HG03457 (cell line): ENCODE data around the gene ROBO2.

Experiments
- ATAC-seq: cut with Tn5 transposase; IDR thresholded peaks from one replicate; pipeline ENCODE4 v1.9.1; 2021; ENCODE audit warnings: moderate number of reproducible peaks; ENCODE audit not compliant: unreplicated experiment

ROBO2 gene

GRCh38 chr3:77626157-77626556 lies 586.3 kb downstream of the ROBO2 start:
- ATAC-seq, result no peak

GRCh38 chr3:77648214-77648613 lies 608.3 kb downstream of the ROBO2 start:
- ATAC-seq, result no peak

GRCh38 chr3:77648664-77649063 lies 608.8 kb downstream of the ROBO2 start:
- ATAC-seq, result no peak

- ATAC-seq, result no peak
Measured at GRCh38 chr3:77652624-77653023, 612.7 kb downstream of the ROBO2 start.

GRCh38 chr3:77655396-77655795 lies 615.5 kb downstream of the ROBO2 start:
- ATAC-seq, result no peak

- no peak for ATAC-seq
Measured at GRCh38 chr3:77660718-77661117, 620.8 kb downstream of the ROBO2 start.

- no peak for ATAC-seq
Measured at GRCh38 chr3:77667901-77668300, 628.0 kb downstream of the ROBO2 start.

GRCh38 chr3:77668376-77668775 lies 628.5 kb downstream of the ROBO2 start:
- ATAC-seq, result no peak

- no peak for ATAC-seq
Measured at GRCh38 chr3:77672016-77672415, 632.1 kb downstream of the ROBO2 start.

GRCh38 chr3:77682162-77682561 lies 642.3 kb downstream of the ROBO2 start:
- no peak for ATAC-seq

- no peak for ATAC-seq
Measured at GRCh38 chr3:77684115-77684514, 644.2 kb downstream of the ROBO2 start.

- ATAC-seq, result no peak
Measured at GRCh38 chr3:77685713-77686112, 645.8 kb downstream of the ROBO2 start.

- no peak for ATAC-seq
Measured at GRCh38 chr3:77686560-77686959, 646.7 kb downstream of the ROBO2 start.

- ATAC-seq, result no peak
Measured at GRCh38 chr3:77687545-77687944, 647.6 kb downstream of the ROBO2 start.

GRCh38 chr3:77690284-77690845 lies 650.5 kb downstream of the ROBO2 start:
- ATAC-seq, result no peak

GRCh38 chr3:77693147-77693546 lies 653.2 kb downstream of the ROBO2 start:
- no peak for ATAC-seq

- ATAC-seq, result no peak
Measured at GRCh38 chr3:77699125-77699691, 659.3 kb downstream of the ROBO2 start.
